Ishikawa (cell line): ENCODE data around the gene TRIM71.

ENCODE experiments used
- CEBPB ChIP-seq: IDR thresholded peaks from 2 replicates; pipeline ENCODE4 v1.6.1; 2012
- CREB1 ChIP-seq: IDR thresholded peaks from 2 replicates; pipeline ENCODE4 v1.6.1; 2012; ENCODE audit warnings: low read depth
- EGR1 ChIP-seq: IDR thresholded peaks from 2 replicates; pipeline ENCODE4 v1.6.1; 2012
- EP300 ChIP-seq: IDR thresholded peaks from 2 replicates; pipeline ENCODE4 v1.6.1; 2012; ENCODE audit warnings: borderline replicate concordance
- FOXM1 ChIP-seq: IDR thresholded peaks from 2 replicates; pipeline ENCODE4 v1.6.1; 2012; ENCODE audit warnings: low read depth, borderline replicate concordance
- NFIC ChIP-seq: IDR thresholded peaks from 2 replicates; pipeline ENCODE4 v1.6.1; 2012
- RAD21 ChIP-seq: IDR thresholded peaks from 2 replicates; pipeline ENCODE4 v1.6.1; 2012; ENCODE audit warnings: low read depth
- TAF1 ChIP-seq: IDR thresholded peaks from 2 replicates; pipeline ENCODE4 v1.6.1; 2012; ENCODE audit warnings: low read depth, mild to moderate bottlenecking
- TCF12 ChIP-seq: IDR thresholded peaks from 2 replicates; pipeline ENCODE4 v1.6.1; 2012; ENCODE audit warnings: low read depth
- TEAD4 ChIP-seq: IDR thresholded peaks from 2 replicates; pipeline ENCODE4 v1.6.1; 2012
- YY1 ChIP-seq: IDR thresholded peaks from 2 replicates; pipeline ENCODE4 v1.6.1; 2012; ENCODE audit warnings: low read depth
- ZBTB7A ChIP-seq: IDR thresholded peaks from 2 replicates; pipeline ENCODE4 v1.6.1; 2012; ENCODE audit warnings: low read depth
- TF ChIP-seq, protein P1 (sequence below): IDR thresholded peaks from 2 replicates; pipeline ENCODE4 v1.6.1; 2012
- TF ChIP-seq, protein P2 (sequence below): IDR thresholded peaks from 2 replicates; pipeline ENCODE4 v1.6.1; 2012
- TF ChIP-seq, protein P3 (sequence below): IDR thresholded peaks from 2 replicates; pipeline ENCODE4 v1.6.1; 2012; ENCODE audit warnings: low read depth, mild to moderate bottlenecking

The TRIM71 gene

GRCh38 chr3:32822609-32823498 is 5.1 kb downstream of the TRIM71 start:
- TF ChIP-seq TCF12: no peak
- TF ChIP-seq YY1: no peak
- TF ChIP-seq TAF1: no peak
- no peak for TF ChIP-seq CEBPB
- TF ChIP-seq NFIC: no peak
- TF ChIP-seq, protein P1, sequence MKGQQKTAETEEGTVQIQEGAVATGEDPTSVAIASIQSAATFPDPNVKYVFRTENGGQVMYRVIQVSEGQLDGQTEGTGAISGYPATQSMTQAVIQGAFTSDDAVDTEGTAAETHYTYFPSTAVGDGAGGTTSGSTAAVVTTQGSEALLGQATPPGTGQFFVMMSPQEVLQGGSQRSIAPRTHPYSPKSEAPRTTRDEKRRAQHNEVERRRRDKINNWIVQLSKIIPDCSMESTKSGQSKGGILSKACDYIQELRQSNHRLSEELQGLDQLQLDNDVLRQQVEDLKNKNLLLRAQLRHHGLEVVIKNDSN: no peak

- TF ChIP-seq NFIC: no peak
- TF ChIP-seq, protein P1: no peak
- TF ChIP-seq FOXM1: no peak
- no peak for TF ChIP-seq TEAD4
- TF ChIP-seq RAD21: no peak
- TF ChIP-seq TAF1: no peak
- TF ChIP-seq, protein P2, sequence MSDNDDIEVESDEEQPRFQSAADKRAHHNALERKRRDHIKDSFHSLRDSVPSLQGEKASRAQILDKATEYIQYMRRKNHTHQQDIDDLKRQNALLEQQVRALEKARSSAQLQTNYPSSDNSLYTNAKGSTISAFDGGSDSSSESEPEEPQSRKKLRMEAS: no peak
- no peak for TF ChIP-seq CREB1
- TF ChIP-seq EGR1: no peak
- TF ChIP-seq EP300: no peak
- TF ChIP-seq TCF12: no peak
- TF ChIP-seq, protein P3, sequence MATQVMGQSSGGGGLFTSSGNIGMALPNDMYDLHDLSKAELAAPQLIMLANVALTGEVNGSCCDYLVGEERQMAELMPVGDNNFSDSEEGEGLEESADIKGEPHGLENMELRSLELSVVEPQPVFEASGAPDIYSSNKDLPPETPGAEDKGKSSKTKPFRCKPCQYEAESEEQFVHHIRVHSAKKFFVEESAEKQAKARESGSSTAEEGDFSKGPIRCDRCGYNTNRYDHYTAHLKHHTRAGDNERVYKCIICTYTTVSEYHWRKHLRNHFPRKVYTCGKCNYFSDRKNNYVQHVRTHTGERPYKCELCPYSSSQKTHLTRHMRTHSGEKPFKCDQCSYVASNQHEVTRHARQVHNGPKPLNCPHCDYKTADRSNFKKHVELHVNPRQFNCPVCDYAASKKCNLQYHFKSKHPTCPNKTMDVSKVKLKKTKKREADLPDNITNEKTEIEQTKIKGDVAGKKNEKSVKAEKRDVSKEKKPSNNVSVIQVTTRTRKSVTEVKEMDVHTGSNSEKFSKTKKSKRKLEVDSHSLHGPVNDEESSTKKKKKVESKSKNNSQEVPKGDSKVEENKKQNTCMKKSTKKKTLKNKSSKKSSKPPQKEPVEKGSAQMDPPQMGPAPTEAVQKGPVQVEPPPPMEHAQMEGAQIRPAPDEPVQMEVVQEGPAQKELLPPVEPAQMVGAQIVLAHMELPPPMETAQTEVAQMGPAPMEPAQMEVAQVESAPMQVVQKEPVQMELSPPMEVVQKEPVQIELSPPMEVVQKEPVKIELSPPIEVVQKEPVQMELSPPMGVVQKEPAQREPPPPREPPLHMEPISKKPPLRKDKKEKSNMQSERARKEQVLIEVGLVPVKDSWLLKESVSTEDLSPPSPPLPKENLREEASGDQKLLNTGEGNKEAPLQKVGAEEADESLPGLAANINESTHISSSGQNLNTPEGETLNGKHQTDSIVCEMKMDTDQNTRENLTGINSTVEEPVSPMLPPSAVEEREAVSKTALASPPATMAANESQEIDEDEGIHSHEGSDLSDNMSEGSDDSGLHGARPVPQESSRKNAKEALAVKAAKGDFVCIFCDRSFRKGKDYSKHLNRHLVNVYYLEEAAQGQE: no peak
- no peak for TF ChIP-seq CEBPB
- TF ChIP-seq YY1: no peak
- TF ChIP-seq ZBTB7A: no peak
Observed at GRCh38 chr3:32825601-32826375, 8.0 kb downstream of the TRIM71 start.

DNA sequence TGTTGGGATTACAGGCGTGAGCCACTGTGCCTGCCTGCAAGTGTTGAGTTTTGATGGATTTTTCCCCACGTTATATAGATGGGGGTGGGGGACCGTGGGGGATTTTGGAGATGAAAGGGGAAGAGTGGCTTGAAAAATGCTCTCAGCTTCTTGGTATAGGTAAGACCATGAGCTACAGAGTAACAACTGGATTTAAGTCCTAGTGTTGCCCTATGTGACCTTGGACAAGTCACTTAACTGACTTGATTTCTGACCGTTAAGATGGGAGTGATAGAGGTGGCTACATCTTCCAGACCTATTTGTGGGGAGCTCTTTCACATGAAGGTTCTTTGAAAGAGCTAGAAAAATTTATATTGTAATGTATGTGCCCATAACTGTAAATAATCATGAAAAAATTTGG is 13.3 kb downstream of the TRIM71 start:
- TF ChIP-seq, protein P1: no peak
- TF ChIP-seq NFIC: no peak
- no peak for TF ChIP-seq TAF1
- TF ChIP-seq CEBPB: no peak
- no peak for TF ChIP-seq ZBTB7A
- no peak for TF ChIP-seq TCF12
- TF ChIP-seq TEAD4: no peak
- TF ChIP-seq FOXM1: no peak
- no peak for TF ChIP-seq YY1
- TF ChIP-seq EGR1: no peak
- TF ChIP-seq, protein P2: no peak
- TF ChIP-seq CREB1: no peak
- no peak for TF ChIP-seq EP300
- TF ChIP-seq RAD21: no peak

DNA sequence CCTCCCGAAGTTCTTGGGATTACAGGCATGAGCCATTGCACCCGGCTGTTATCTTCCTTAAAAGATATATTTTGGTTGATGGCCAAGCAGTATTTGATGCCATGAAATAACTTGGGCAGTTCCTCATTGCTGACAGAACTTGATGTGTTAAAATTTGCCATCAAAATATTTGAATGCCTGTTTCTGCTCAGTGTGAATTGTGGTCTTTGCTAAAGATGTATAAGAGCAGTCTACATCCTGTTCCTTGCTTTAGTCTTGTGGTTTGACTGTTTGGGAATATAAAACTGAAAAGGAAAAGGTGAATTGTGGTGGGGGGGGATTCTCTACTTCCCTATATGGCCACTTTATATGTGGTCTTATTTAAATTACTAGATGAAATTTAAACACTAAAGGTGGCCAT is 14.0 kb downstream of the TRIM71 start:
- TF ChIP-seq FOXM1 (no peak), RAD21 (no peak), YY1 (no peak), NFIC (no peak), ZBTB7A (no peak), EGR1 (no peak)
- TF ChIP-seq, protein P2: no peak

DNA sequence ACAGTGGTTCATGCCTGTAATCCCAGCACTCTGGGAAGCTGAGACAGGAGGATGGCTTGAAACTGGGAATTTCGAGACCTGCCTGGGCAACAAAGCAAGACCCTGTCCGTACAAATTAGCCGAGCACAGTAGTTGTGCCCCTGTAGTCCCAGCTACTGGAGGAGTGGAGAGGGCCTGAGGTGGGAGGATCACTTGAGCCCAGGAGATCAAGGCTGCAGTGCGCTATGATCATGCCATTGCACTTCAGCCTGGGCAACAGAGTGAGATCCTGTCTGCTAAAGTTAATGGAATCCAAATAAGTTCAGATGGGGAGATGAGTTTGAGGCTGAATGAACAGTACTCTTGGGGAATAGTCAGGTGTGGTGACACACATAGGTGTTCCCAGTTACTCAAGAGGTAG is 14.4 kb downstream of the TRIM71 start:
- TF ChIP-seq TAF1 (no peak), ZBTB7A (no peak), TEAD4 (no peak), FOXM1 (no peak), EGR1 (no peak), EP300 (no peak), CEBPB (no peak), NFIC (no peak), YY1 (no peak), CREB1 (no peak), TCF12 (no peak), RAD21 (no peak)
- TF ChIP-seq, protein P3: no peak
- TF ChIP-seq, protein P1: no peak
- TF ChIP-seq, protein P2: no peak
